ENCODE measurements around the gene SCARB1.

- TF ChIP-seq CTCF (IDR thresholded peaks at IDR 0.05) (no peak), POLR2A (IDR thresholded peaks at IDR 0.05) (no peak)
Observed at GRCh38 chr12:124733086-124733485, 130.6 kb downstream of the SCARB1 start.

Measured in right lobe of liver (tissue), 4 donors.